RKO (cell line): Measurements from ENCODE around the gene HLF.
"Not testable (repeated sequence)": the region's sequence is repeated elsewhere in the genome, so short reads cannot be mapped to it uniquely, and the experiment has no call there.

ENCODE experiments used
- DNase-seq: peaks from one replicate; pipeline ENCODE4 v3.0.0-alpha.2; 2016; ENCODE audit warnings: low spot score

Gene HLF

DNA sequence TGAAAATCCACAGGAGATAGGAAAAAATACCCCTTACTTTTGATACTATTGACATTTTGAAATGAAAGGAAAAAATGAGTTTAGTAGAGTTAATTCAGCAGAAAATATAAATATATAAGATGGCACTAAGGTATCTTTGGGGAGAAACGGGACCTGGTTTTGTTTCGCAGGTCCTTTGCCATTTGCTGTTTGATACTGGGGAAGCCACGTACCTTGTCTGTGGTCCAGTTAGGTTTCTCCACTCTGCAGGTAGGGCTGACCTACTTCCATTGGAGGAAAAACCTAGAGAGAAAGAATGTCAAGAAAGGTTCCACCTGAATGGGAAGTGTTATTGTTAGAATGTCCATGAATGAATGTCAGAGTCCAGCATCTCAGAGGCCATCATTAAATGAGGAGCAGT lies 48.1 kb downstream of the HLF start:
- DNase-seq: no peak

DNA sequence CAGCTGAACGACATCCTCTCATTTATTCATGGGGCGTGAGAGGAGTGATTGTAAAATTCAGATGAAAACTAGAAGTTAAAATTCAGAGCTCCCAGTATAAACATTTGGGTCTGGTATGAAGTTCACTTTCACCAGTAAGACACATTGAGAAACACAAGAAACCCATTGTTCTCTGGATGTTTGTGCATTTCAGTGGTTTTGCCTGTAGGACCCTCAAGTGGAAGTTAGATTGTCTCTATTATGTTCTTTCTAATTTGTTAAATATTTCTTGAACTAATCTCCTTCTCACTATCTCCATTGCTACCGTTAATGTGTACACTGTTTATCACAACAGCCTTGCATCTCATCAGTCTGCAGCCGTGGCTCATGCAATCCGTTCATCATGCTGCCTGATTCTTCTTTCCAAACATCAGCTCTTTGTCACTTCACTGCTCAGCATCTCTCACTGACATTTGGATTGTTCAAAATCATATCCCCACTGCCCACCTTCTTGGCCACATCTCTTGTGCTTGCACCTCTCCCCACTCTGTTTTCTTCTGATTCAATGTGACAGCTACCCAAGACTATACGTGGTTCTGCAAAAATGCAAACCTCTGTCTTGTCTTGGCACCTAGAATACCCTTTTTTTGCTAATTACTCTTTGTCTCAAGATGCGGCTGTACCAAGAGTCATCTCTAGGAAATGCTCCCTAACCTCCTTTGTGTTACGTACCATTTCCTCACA lies 49.5 kb downstream of the HLF start:
- DNase-seq: no peak

DNA sequence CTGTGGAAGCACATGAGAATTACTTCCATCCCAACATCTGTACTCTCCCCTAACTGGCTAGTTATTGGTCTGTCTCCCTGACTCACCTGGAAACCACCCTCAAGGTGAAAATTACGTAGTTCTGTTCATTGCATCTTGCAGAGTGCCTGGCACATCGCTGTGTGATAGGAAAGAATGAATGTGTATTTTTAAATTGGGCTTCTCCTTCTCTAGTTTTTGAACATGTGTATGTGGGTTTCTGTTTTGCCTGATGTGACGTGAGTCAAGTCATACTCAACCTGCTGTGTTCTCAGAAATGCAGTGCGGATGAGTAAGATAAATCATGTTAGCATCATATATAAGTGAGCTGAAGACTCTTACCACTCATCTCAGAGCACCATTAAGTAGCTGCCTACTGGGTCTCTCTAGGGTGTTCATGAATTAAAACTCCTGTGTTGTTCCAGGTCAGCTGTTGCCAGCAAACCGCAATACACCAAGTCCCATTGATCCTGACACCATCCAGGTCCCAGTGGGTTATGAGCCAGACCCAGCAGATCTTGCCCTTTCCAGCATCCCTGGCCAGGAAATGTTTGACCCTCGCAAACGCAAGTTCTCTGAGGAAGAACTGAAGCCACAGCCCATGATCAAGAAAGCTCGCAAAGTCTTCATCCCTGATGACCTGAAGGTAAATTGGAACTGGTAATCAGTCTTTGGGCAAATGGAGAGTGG lies 50.2 kb downstream of the HLF start:
- DNase-seq: no peak

DNA sequence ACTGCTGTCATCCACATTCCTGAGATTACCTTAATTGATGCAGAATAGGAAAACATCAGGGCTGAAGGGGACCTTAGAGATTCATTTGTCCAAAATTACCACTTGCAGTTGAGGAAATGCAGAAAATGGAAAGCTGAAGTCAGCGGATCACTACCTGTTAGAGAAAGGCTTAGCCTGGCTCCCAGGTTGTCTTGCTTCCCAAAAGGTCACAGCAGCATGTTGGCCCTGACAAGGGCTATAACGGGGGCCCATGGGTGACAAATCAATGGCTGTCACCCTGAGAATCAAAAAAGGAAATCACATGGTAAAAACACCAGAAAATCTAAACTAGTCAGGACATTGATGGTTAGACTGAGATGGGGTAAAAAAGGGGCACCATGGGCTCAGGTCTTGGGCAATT lies 51.7 kb downstream of the HLF start:
- no peak for DNase-seq

DNA sequence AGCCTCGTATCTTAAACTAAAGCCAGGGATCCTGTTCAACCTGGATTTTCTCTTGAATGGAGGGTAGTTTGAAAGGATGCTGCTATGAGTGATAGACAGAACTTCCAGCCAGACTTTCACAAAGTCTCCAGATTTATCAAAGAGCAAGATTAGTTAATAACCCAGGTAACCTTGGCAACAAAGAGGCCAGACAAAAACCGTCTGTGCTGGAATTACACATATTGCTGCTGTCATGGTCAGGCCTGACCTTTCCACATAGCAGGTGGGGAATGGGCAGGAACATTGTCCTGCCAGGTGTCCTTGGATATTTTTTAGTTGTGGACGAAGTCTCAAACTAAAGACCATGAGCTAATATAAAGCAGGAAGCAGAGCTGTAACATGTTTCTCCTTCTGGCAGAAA lies 52.5 kb downstream of the HLF start:
- DNase-seq: no peak

DNA sequence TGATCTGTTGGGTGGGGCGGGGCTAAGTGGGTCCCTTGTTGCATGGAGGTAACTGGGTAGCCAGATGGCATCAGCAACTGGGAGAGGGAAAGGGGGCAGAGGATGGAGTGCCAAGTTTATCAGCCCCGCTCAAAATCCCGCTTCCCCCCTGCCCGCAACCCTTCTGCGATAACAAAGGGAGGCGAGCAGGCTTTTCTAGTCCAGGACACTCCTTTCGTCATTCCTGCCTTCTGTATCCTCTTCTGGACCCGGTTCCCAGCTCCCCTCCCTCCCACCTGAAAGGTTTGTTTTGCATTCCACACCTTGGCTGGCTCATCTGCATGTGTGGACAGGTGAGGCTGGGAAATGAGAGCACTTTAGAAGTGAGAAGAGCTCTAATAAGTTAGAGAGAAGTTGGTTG lies 53.3 kb downstream of the HLF start:
- no peak for DNase-seq

DNA sequence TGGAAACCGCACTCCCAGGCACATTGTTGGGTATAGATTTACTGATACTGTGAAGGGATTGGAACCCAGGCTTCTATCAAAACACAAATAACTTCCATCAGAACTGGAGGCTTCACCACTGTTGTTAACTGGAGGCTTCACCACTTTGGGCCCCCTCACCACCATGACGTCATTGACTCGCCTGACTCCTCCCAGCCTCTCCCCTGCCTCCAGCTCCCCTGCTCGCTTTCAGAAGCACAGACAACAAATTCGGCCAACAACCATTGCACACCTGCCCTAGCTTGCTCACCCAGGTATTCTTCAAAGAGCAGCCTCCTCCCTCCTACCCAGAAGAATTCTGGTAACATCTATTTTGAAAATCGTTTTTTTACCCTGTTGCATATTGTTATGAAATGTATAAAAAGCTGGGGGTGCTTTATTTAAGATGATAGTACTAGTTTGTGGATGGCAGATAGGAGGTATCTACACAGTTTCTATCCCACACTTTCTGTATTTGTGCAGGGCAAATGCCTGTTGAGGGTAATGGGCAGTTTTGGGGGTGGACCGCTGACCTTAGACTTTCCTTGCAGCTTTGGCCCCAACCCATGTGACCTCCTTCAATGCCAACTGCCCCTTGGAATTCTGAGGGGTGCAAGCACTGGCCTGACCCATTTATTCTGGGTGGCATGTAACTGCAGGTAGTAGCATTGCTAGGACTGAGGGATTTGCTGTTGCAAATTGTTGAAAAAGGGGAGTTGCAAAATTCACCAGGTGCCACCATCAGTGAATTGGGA lies 54.1 kb downstream of the HLF start:
- no peak for DNase-seq

DNA sequence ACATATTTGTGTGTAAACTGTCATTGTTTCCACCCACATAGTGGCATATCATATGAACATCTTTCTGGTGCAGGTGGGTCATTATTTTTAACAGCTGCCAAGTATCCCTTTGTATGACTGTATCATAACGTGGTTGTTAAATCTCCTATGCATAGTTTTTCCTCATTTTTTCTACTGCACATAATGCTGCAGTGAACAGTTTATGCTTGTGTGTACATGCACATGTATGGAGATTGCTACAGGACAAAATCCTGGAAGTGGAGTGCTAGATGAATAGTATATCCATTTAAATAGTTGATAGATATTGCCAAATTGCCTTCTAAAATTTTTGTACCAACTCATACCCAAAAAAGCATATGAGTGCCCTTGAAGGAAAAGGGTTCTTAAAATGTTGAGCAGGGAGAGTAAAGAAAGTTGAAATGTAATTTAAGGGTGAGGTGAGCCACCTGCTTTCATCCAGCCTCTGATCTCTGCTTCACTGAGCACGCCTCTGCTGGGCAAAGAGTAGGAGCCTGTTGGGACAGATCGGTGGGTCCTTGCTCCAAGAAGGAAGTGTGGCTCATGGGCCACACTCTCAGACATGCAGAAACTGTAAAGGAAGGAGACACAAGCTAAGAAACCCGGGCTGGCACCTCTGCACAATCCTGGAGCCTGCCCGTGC lies 55.3 kb downstream of the HLF start:
- no peak for DNase-seq

DNA sequence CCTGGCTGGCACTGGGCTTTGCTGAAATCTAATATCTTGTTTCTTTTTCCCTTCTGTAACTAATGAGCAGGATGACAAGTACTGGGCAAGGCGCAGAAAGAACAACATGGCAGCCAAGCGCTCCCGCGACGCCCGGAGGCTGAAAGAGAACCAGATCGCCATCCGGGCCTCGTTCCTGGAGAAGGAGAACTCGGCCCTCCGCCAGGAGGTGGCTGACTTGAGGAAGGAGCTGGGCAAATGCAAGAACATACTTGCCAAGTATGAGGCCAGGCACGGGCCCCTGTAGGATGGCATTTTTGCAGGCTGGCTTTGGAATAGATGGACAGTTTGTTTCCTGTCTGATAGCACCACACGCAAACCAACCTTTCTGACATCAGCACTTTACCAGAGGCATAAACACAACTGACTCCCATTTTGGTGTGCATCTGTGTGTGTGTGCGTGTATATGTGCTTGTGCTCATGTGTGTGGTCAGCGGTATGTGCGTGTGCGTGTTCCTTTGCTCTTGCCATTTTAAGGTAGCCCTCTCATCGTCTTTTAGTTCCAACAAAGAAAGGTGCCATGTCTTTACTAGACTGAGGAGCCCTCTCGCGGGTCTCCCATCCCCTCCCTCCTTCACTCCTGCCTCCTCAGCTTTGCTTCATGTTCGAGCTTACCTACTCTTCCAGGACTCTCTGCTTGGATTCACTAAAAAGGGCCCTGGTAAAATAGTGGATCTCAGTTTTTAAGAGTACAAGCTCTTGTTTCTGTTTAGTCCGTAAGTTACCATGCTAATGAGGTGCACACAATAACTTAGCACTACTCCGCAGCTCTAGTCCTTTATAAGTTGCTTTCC lies 56.0 kb downstream of the HLF start:
- no peak for DNase-seq

DNA sequence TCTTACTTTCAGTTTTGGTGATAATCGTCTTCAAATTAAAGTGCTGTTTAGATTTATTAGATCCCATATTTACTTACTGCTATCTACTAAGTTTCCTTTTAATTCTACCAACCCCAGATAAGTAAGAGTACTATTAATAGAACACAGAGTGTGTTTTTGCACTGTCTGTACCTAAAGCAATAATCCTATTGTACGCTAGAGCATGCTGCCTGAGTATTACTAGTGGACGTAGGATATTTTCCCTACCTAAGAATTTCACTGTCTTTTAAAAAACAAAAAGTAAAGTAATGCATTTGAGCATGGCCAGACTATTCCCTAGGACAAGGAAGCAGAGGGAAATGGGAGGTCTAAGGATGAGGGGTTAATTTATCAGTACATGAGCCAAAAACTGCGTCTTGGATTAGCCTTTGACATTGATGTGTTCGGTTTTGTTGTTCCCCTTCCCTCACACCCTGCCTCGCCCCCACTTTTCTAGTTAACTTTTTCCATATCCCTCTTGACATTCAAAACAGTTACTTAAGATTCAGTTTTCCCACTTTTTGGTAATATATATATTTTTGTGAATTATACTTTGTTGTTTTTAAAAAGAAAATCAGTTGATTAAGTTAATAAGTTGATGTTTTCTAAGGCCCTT lies 56.8 kb downstream of the HLF start:
- no peak for DNase-seq

DNA sequence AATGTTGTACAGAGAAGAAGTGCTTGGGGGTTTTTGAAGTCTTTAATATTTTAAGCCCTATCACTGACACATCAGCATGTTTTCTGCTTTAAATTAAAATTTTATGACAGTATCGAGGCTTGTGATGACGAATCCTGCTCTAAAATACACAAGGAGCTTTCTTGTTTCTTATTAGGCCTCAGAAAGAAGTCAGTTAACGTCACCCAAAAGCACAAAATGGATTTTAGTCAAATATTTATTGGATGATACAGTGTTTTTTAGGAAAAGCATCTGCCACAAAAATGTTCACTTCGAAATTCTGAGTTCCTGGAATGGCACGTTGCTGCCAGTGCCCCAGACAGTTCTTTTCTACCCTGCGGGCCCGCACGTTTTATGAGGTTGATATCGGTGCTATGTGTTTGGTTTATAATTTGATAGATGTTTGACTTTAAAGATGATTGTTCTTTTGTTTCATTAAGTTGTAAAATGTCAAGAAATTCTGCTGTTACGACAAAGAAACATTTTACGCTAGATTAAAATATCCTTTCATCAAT lies 57.8 kb downstream of the HLF start:
- no peak for DNase-seq

DNA sequence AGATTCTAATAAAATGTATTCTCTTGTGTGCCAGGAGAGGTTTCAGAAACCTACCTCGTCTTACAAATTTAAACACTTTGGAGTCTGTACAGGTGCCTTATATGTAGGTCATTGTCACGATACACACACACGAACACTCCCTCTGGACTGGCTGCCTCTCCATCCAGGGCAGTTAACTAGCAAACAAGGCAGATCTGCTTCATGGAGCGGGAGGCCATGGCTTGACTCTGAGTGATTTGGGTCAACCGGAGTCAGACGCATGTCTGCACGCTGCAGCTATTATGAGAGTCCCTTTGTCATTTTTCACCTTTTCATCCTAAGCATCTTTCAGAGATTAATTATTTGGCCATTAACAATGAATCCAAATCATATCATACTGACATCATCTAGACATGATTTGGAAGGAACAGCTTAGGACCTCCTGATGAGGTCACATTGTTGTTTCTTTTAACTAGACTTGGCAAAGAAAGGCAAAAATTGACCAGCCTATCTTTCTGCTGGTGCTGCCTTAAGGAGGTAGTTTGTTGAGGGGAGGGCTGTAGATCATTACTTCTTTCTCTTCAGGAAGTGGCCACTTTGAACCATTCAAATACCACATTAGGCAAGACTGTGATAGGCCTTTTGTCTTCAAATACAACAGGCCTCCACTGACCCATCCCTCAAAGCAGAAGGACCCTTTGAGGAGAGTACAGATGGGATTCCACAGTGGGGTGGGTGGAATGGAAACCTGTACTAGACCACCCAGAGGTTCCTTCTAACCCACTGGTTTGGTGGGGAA lies 58.9 kb downstream of the HLF start:
- DNase-seq: no peak

DNA sequence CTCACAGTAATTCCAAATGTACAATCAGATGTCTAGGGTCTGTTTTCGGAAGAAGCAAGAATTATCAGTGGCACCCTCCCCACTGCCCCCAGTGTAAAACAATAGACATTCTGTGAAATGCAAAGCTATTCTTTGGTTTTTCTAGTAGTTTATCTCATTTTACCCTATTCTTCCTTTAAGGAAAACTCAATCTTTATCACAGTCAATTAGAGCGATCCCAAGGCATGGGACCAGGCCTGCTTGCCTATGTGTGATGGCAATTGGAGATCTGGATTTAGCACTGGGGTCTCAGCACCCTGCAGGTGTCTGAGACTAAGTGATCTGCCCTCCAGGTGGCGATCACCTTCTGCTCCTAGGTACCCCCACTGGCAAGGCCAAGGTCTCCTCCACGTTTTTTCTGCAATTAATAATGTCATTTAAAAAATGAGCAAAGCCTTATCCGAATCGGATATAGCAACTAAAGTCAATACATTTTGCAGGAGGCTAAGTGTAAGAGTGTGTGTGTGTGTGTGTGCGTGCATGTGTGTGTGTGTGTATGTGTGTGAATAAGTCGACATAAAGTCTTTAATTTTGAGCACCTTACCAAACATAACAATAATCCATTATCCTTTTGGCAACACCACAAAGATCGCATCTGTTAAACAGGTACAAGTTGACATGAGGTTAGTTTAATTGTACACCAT lies 59.7 kb downstream of the HLF start:
- DNase-seq: no peak

DNA sequence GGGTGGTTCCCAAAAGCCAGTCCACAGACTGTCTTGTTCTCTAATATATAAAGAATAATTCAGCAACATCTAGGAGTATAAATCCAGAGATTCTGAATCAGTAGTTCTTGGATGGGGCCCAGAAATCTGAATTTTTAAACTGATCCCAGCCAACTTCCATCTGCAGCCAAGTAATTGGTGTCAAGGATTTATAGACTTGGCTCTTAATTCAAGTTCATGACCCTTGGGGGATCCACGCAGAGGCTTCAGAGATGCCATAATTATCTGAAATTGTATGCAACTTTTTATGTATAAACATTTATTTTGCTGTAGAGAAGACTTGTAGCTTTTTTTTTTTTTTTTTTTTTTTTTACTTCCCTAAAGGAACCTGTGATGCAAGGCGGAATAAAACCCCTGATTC lies 60.6 kb downstream of the HLF start:
- DNase-seq: no peak

DNA sequence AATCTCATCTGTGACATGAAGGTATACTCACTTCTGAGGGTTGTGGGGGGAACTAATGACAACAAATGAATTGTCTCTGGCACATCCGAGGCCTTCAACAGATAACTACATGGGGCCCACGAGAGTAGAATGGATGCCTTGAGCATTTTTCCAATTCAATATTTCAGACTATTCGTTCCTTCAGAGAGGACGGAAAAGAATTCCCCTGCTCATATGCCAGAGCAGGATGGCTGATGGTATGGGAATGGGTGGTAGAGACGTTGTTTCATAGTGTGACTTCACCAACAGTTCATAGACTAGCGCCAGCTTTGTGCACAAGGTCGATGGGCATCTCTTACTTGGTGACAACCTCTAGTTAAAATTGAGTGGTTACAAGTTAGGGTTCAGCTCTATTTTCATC lies 61.3 kb downstream of the HLF start:
- DNase-seq: no peak

DNA sequence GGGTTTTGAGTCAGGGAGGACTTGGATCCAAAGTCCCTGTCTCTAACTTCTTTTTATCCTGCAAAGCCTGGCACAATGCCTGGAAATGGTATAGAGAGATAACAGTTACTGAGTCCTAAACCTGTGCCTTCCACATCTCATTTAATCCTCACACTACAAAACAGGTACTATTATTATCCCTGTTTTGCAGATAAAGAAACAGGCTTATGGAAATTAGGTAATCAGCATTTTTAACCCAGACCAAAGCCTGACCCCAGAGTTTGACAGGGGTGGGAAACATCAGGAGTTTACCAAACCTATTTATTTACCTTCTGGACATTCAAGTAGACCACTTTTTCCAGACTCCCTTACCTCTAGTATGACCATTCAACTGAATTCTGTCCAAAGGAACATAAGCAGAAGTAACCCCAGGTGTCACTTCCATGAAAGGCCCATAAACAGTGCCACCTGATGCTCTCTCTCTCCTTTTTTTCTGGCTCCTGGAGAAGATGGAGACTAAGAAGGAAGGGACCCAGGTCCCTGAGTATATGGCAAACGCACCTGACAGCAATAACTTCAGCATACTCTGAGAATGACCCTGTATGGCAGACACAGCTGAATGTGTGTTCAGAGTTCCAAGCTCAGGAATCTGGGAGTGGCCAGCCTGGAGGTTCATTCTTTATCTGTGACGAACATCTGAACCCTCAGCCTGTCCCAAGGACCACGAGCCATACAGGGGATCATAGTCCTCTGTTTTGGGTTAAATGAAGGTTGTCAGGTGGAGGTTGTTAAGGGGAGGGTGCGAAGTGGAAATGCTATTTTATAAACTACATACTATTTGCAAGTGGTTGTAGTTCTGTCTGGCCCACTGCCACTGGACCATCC lies 62.7 kb downstream of the HLF start:
- no peak for DNase-seq

DNA sequence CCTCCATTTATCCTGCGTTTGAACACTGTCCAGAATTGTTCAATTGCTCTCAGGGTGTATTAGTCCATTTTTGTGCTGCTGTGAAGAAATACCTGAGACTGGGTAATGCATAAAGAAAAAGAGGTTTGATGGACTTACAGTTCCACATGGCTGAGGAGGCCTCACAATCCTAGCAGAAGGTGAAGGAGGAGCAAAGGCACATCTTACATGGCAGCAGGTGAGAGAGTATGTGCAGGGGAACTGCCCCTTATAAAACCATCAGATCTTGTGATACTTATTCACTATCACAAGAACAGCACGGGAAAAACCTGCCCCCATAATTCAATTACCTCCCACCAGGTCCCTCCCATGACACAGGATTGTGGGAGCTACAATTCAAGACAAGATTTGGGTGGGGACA lies 63.8 kb downstream of the HLF start:
- DNase-seq: not testable (repeated sequence)

DNA sequence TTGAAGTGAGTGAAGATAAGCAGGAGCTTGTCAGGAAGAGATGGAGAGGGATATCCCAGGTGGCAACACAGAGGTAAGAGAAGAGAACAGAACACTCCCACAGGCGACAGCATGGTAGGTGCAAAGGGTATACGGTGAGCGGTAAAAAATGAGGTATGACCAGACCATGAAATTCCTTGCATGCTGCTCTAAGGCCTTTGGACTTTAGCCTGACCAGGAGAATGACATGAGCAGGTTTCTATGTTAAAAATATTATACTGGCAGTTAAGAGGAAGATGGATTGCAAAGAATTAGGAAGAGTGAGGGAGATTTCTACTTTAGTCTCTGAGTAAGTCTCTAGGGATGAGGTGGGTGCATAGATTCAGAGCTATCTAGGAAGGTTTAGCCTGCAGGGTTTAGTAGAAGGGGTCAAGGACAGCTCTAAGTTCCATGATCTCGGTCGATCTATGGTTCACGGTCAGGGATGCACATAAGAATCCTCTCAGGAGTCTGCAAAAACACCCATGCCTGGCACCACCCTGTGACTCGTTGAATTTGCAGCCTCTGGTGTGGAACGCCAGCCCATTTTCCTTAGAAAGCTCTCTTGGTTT lies 65.7 kb downstream of the HLF start:
- no peak for DNase-seq
